ENCODE data around the gene PKHD1.

Gene PKHD1

GRCh38 chr6:52087498-52087999, at the start of gene PKHD1:
Gene PKHD1, minus strand, starts transcription at chr6:52087613. Its CDS starts 2,680 bp downstream, at chr6:52084933.
- DNase-seq = no peak

- DNase-seq = no peak
Observed at GRCh38 chr6:52136934-52137467, 49.6 kb upstream of the PKHD1 start.

- DNase-seq = no peak
Observed at GRCh38 chr6:52136055-52136454, 48.6 kb upstream of the PKHD1 start.

- no peak for DNase-seq
Observed at GRCh38 chr6:52135217-52135616, 47.8 kb upstream of the PKHD1 start.

GRCh38 chr6:52134011-52134410, 46.6 kb upstream of the PKHD1 start:
- DNase-seq = no peak

- no peak for DNase-seq
Observed at GRCh38 chr6:52133324-52133723, 45.9 kb upstream of the PKHD1 start.

GRCh38 chr6:52132292-52132691, 44.9 kb upstream of the PKHD1 start:
- no peak for DNase-seq

- DNase-seq = no peak
Observed at GRCh38 chr6:52130440-52130839, 43.0 kb upstream of the PKHD1 start.

GRCh38 chr6:52127957-52128356, 40.5 kb upstream of the PKHD1 start:
- no peak for DNase-seq

- DNase-seq = no peak
Observed at GRCh38 chr6:52126231-52126630, 38.8 kb upstream of the PKHD1 start.

GRCh38 chr6:52125572-52125971, 38.2 kb upstream of the PKHD1 start:
- no peak for DNase-seq

- DNase-seq = no peak
Observed at GRCh38 chr6:52125139-52125538, 37.7 kb upstream of the PKHD1 start.

- DNase-seq = no peak
Observed at GRCh38 chr6:52124126-52125121, 37.0 kb upstream of the PKHD1 start.

GRCh38 chr6:52123251-52123650, 35.8 kb upstream of the PKHD1 start:
- no peak for DNase-seq

- DNase-seq = no peak
Observed at GRCh38 chr6:52117352-52117751, 29.9 kb upstream of the PKHD1 start.

GRCh38 chr6:52116605-52116948, 29.2 kb upstream of the PKHD1 start:
- DNase-seq = no peak

- DNase-seq = no peak
Observed at GRCh38 chr6:52115891-52116604, 28.6 kb upstream of the PKHD1 start.

GRCh38 chr6:52115145-52115741, 27.8 kb upstream of the PKHD1 start:
- no peak for DNase-seq

- DNase-seq = no peak
Observed at GRCh38 chr6:52109171-52109571, 21.8 kb upstream of the PKHD1 start.

GRCh38 chr6:52108128-52108527, 20.7 kb upstream of the PKHD1 start:
- DNase-seq = no peak

GRCh38 chr6:52106994-52107393, 19.6 kb upstream of the PKHD1 start:
- no peak for DNase-seq

- no peak for DNase-seq
Observed at GRCh38 chr6:52104979-52105378, 17.6 kb upstream of the PKHD1 start.
